HFF-Myc (cell line): Measurements from ENCODE around the gene EXT2.

Experiments used
- DNase-seq: peaks from one replicate; pipeline ENCODE4 v3.0.0-alpha.2; 2011; ENCODE audit warnings: low read depth; ENCODE audit errors: extremely low read depth
- H3K4me3 ChIP-seq: replicated peaks from 2 replicates; pipeline ENCODE4 v1.5.1; 2011; ENCODE audit warnings: low read depth, mild to moderate bottlenecking, control low read depth, low read length
- CTCF ChIP-seq: IDR thresholded peaks from 2 replicates; pipeline ENCODE4 v1.5.1; 2012; ENCODE audit warnings: mild to moderate bottlenecking, low read depth, low read length, control low read depth; ENCODE audit errors: missing control alignments

The EXT2 gene

GRCh38 chr11:44126304-44126703 is 30.8 kb downstream of the EXT2 start:
- DNase-seq = no peak

GRCh38 chr11:44127130-44127529 is 31.7 kb downstream of the EXT2 start:
- no peak for DNase-seq
- no peak overlapping the region for H3K4me3 ChIP-seq
- no peak for TF ChIP-seq CTCF

More at GRCh38 chr11:44126304-44126703, 30.8 kb downstream of the EXT2 start:
- H3K4me3 ChIP-seq = no peak overlapping the region
- TF ChIP-seq CTCF = no peak

- no peak for TF ChIP-seq CTCF
- no peak for DNase-seq
- no peak overlapping the region for H3K4me3 ChIP-seq
These were observed 33.3 kb downstream of the EXT2 start for GRCh38 chr11:44128729-44129128.

GRCh38 chr11:44130751-44131150 is 35.3 kb downstream of the EXT2 start:
- DNase-seq = no peak
- TF ChIP-seq CTCF = no peak
- H3K4me3 ChIP-seq = no peak overlapping the region

- H3K4me3 ChIP-seq = no peak overlapping the region
- DNase-seq = no peak
- TF ChIP-seq CTCF = peak; percentile 66
These were observed 38.0 kb downstream of the EXT2 start for GRCh38 chr11:44133335-44133946.

GRCh38 chr11:44134625-44135024 is 39.1 kb downstream of the EXT2 start:
- no peak overlapping the region for H3K4me3 ChIP-seq
- DNase-seq = no peak
- no peak for TF ChIP-seq CTCF
